BLaER1 (cell line): ENCODE results near the gene TIMM13.
A peak's percentile ranks its signal among the peaks of the same experiment; 100 is the strongest.

Source experiments
- H3K27ac ChIP-seq: shearing (Covaris generic); formaldehyde crosslinking; 2 replicates; pipeline ENCODE4 v1.8.1; 2022
- H3K27me3 ChIP-seq: shearing (Covaris generic); formaldehyde crosslinking; 2 replicates; pipeline ENCODE4 v1.8.1; 2022
- H3K36me3 ChIP-seq: shearing (Covaris generic); formaldehyde crosslinking; 2 replicates; pipeline ENCODE4 v1.8.1; 2022
- H3K4me1 ChIP-seq: shearing (Covaris generic); formaldehyde crosslinking; 2 replicates; pipeline ENCODE4 v1.8.1; 2022
- H3K4me2 ChIP-seq: shearing (Covaris generic); formaldehyde crosslinking; 2 replicates; pipeline ENCODE4 v1.8.1; 2022
- H3K4me3 ChIP-seq: shearing (Covaris generic); formaldehyde crosslinking; 2 replicates; pipeline ENCODE4 v1.8.1; 2022
- H3K9ac ChIP-seq: shearing (Covaris generic); formaldehyde crosslinking; 2 replicates; pipeline ENCODE4 v1.8.1; 2022
- H3K9me3 ChIP-seq: shearing (Covaris generic); formaldehyde crosslinking; 2 replicates; pipeline ENCODE4 v1.8.1; 2022
- H4K20me1 ChIP-seq: shearing (Covaris generic); formaldehyde crosslinking; 2 replicates; pipeline ENCODE4 v1.8.1; 2022
- Cebpa-rat ChIP-seq: shearing (Covaris generic); IDR thresholded peaks from 2 replicates; pipeline ENCODE4 v1.8.1; 2022

TIMM13 gene

GRCh38 chr19:2454962-2455850 lies 27.8 kb upstream of the TIMM13 start:
- Histone ChIP-seq H4K20me1 (peaks cover 60% of the 10 kb centered on the region), H3K4me3 (peak overlapping the region; percentile 100), H3K27ac (peak overlapping the region; percentile 97), H3K36me3 (peaks cover 35% of the 10 kb centered on the region), H3K4me1 (peaks cover 60% of the 10 kb centered on the region), H3K4me2 (peak overlapping the region; percentile 96), H3K9me3 (no peaks in the 10 kb centered on the region), H3K9ac (peak overlapping the region; percentile 98), H3K27me3 (no peaks in the 10 kb centered on the region)
- no peak for TF ChIP-seq Cebpa-rat

- H3K27ac ChIP-seq = peak overlapping the region; percentile 97
- no peaks in the 10 kb centered on the region for H3K27me3 ChIP-seq
- no peak for TF ChIP-seq Cebpa-rat
- H3K4me1 ChIP-seq = peaks cover 62% of the 10 kb centered on the region
- H3K36me3 ChIP-seq = peaks cover 42% of the 10 kb centered on the region
- peaks cover 68% of the 10 kb centered on the region for H4K20me1 ChIP-seq
- peak overlapping the region; percentile 96 for H3K4me2 ChIP-seq
- H3K9me3 ChIP-seq = no peaks in the 10 kb centered on the region
- H3K4me3 ChIP-seq = peak overlapping the region; percentile 100
- peak overlapping the region; percentile 98 for H3K9ac ChIP-seq
These were observed 27.0 kb upstream of the TIMM13 start for GRCh38 chr19:2454199-2454961.

- Histone ChIP-seq H3K27me3 (no peaks in the 10 kb centered on the region), H4K20me1 (peaks cover 77% of the 10 kb centered on the region), H3K4me3 (no peak overlapping the region), H3K4me2 (peak overlapping the region; percentile 96), H3K9ac (peak overlapping the region; percentile 15; the same call in 1 of the 2 replicates), H3K4me1 (peaks cover 70% of the 10 kb centered on the region), H3K9me3 (no peaks in the 10 kb centered on the region), H3K27ac (peak overlapping the region; percentile 97; the same call in 1 of the 2 replicates), H3K36me3 (peaks cover 49% of the 10 kb centered on the region)
- TF ChIP-seq Cebpa-rat = no peak
These were observed 26.1 kb upstream of the TIMM13 start for GRCh38 chr19:2453431-2454025.

GRCh38 chr19:2451741-2452140 lies 24.4 kb upstream of the TIMM13 start:
- Histone ChIP-seq H3K4me3 (no peak overlapping the region), H3K9me3 (no peaks in the 10 kb centered on the region), H3K4me2 (peak overlapping the region; percentile 17), H4K20me1 (peaks cover 94% of the 10 kb centered on the region), H3K4me1 (peaks cover 80% of the 10 kb centered on the region), H3K27me3 (no peaks in the 10 kb centered on the region), H3K36me3 (peaks cover 49% of the 10 kb centered on the region), H3K9ac (no peak overlapping the region), H3K27ac (no peak overlapping the region)
- TF ChIP-seq Cebpa-rat = no peak

GRCh38 chr19:2451138-2451537 lies 23.8 kb upstream of the TIMM13 start:
- no peaks in the 10 kb centered on the region for H3K9me3 ChIP-seq
- peaks cover 86% of the 10 kb centered on the region for H3K4me1 ChIP-seq
- peaks cover 96% of the 10 kb centered on the region for H4K20me1 ChIP-seq
- H3K27ac ChIP-seq = no peak overlapping the region
- peak overlapping the region; percentile 17; the same call in 1 of the 2 replicates for H3K4me2 ChIP-seq
- no peak for TF ChIP-seq Cebpa-rat
- no peak overlapping the region for H3K4me3 ChIP-seq
- H3K9ac ChIP-seq = no peak overlapping the region
- H3K27me3 ChIP-seq = no peaks in the 10 kb centered on the region
- H3K36me3 ChIP-seq = peaks cover 49% of the 10 kb centered on the region

- Histone ChIP-seq H3K36me3 (peaks cover 59% of the 10 kb centered on the region), H3K4me1 (peaks cover 82% of the 10 kb centered on the region), H3K27me3 (no peaks in the 10 kb centered on the region), H3K27ac (peak overlapping the region; percentile 85), H3K9me3 (no peaks in the 10 kb centered on the region), H3K4me3 (no peak overlapping the region), H3K4me2 (peak overlapping the region; percentile 91), H4K20me1 (peaks cover 87% of the 10 kb centered on the region), H3K9ac (no peak overlapping the region)
- TF ChIP-seq Cebpa-rat = no peak
These were observed 21.6 kb upstream of the TIMM13 start for GRCh38 chr19:2449019-2449418.

- peak overlapping the region; percentile 68 for H3K9ac ChIP-seq
- peaks cover 62% of the 10 kb centered on the region for H3K4me1 ChIP-seq
- H3K4me3 ChIP-seq = peak overlapping the region; percentile 52
- H3K9me3 ChIP-seq = no peaks in the 10 kb centered on the region
- peak overlapping the region; percentile 91 for H3K4me2 ChIP-seq
- TF ChIP-seq Cebpa-rat = no peak
- H3K27ac ChIP-seq = peak overlapping the region; percentile 85
- H3K27me3 ChIP-seq = no peaks in the 10 kb centered on the region
- peaks cover 64% of the 10 kb centered on the region for H3K36me3 ChIP-seq
- H4K20me1 ChIP-seq = peaks cover 87% of the 10 kb centered on the region
These were observed 19.0 kb upstream of the TIMM13 start for GRCh38 chr19:2446381-2446780.

- Histone ChIP-seq H3K27me3 (no peaks in the 10 kb centered on the region), H4K20me1 (peaks cover 87% of the 10 kb centered on the region), H3K27ac (peak overlapping the region; percentile 72), H3K9me3 (no peaks in the 10 kb centered on the region), H3K4me2 (no peak overlapping the region), H3K36me3 (peaks cover 64% of the 10 kb centered on the region), H3K4me3 (no peak overlapping the region), H3K9ac (no peak overlapping the region), H3K4me1 (peaks cover 46% of the 10 kb centered on the region)
- TF ChIP-seq Cebpa-rat = no peak
These were observed 17.0 kb upstream of the TIMM13 start for GRCh38 chr19:2444251-2445002.

GRCh38 chr19:2443785-2444182 lies 16.4 kb upstream of the TIMM13 start:
- Histone ChIP-seq H4K20me1 (peaks cover 87% of the 10 kb centered on the region), H3K9ac (no peak overlapping the region)
- TF ChIP-seq Cebpa-rat = no peak

More at GRCh38 chr19:2443785-2444182, 16.4 kb upstream of the TIMM13 start:
- Histone ChIP-seq H3K27me3 (no peaks in the 10 kb centered on the region), H3K9me3 (no peaks in the 10 kb centered on the region), H3K27ac (peak overlapping the region; percentile 72; the same call in 1 of the 2 replicates), H3K4me1 (peaks cover 40% of the 10 kb centered on the region), H3K36me3 (peaks cover 64% of the 10 kb centered on the region), H3K4me2 (no peak overlapping the region), H3K4me3 (no peak overlapping the region)
